Lung (tissue), 12 donors: ENCODE results near the gene C1orf35. TPM values are rescaled to one million over a fixed set of nuclear protein-coding genes. Genes with fewer than 3 reads are reported as not detected.
"Not testable (repeated sequence)": the region's sequence is repeated elsewhere in the genome, so short reads cannot be mapped to it uniquely, and the experiment has no call there.

Experiments used
- ATAC-seq: fragments of 200-7000 bp; cut with Tn5 transposase; one replicate; pipeline ENCODE4 v1.9.1; 2020; ENCODE audit warnings: moderate number of reproducible peaks; ENCODE audit not compliant: insufficient read depth, low FRiP score
- DNase-seq, 3 donors: peaks; one replicate each; pipeline ENCODE4 v3.0.0-alpha.2; 2013 to 2017
- H3K27ac ChIP-seq, 2 donors: one replicate each; pipeline ENCODE4 v1.5.1; 2013; ENCODE audit warnings: mild to moderate bottlenecking in 2 of 2, moderate library complexity in 2 of 2, control low read depth in 1 of 2, inconsistent platforms in 1 of 2, low read depth in 1 of 2, low read length in 1 of 2
- H3K27me3 ChIP-seq, 3 donors: one replicate each; pipeline ENCODE4 v1.5.1; 2013; ENCODE audit warnings: low read length in 2 of 3; ENCODE audit not compliant: control insufficient read depth in 3 of 3, insufficient read depth in 3 of 3
- H3K36me3 ChIP-seq, 4 donors: one replicate each; pipeline ENCODE4 v1.5.1; 2013; ENCODE audit warnings: low read length in 4 of 4, mild to moderate bottlenecking in 1 of 4, moderate library complexity in 1 of 4; ENCODE audit not compliant: control insufficient read depth in 4 of 4, insufficient read depth in 4 of 4
- H3K4me1 ChIP-seq, 5 donors: one replicate each; pipeline ENCODE4 v1.5.1; 2013; ENCODE audit warnings: low read length in 5 of 5, mild to moderate bottlenecking in 2 of 5, moderate library complexity in 1 of 5; ENCODE audit not compliant: control insufficient read depth in 5 of 5, insufficient read depth in 5 of 5
- H3K4me3 ChIP-seq: one replicate; pipeline ENCODE4 v1.5.1; 2013; ENCODE audit warnings: mild to moderate bottlenecking, control low read depth, moderate library complexity
- H3K9ac ChIP-seq, 2 donors: one replicate each; pipeline ENCODE4 v1.5.1; 2013; ENCODE audit warnings: low read length in 2 of 2, control low read depth in 1 of 2; ENCODE audit not compliant: insufficient read depth in 1 of 2
- H3K9me3 ChIP-seq, 4 donors: one replicate each; pipeline ENCODE4 v1.5.1; 2013; ENCODE audit warnings: low read length in 3 of 4, mild to moderate bottlenecking in 1 of 4, moderate library complexity in 1 of 4; ENCODE audit not compliant: control insufficient read depth in 4 of 4, insufficient read depth in 3 of 4
- WGBS, 2 donors: extraction: QIAGEN DNeasy Blood & Tissue Kit; methylation state at CpG; one replicate each; pipeline ENCODE4 v1.1.7; 2013; 5-methylcytosine and 5-hydroxymethylcytosine counted together
- polyA plus RNA-seq, 2 donors: library from polyadenylated mRNA; stranded (reverse); fragments of 200-250 nt; gene quantifications; one replicate each; pipeline ENCODE4 v1.2.1, GENCODE V29; 2013
- total RNA-seq, 2 donors: library from RNA; depleted of rRNA in 1 of 2; stranded (reverse); fragments of >200 nt in 1 of 2; gene quantifications; one replicate each; pipeline ENCODE4 v1.2.1, GENCODE V29; 2014 to 2021
- TF ChIP-seq, protein P1 (sequence below): IDR thresholded peaks from 2 replicates; pipeline ENCODE4 v1.5.1; 2012; ENCODE audit warnings: mild to moderate bottlenecking; ENCODE audit errors: control extremely low read depth, extremely low read depth
- donor health status: control.
- donor health status: control.
- donor health status: Bipolar disorder and iron deficiency.
- donor health status: healthy.
- donor health status: DM: yes; HTN: yes; CAD: no.

The C1orf35 gene
- total and polyA plus RNA-seq, 4 donors = 9.1 to 19.9 (median 15.0) TPM

DNA sequence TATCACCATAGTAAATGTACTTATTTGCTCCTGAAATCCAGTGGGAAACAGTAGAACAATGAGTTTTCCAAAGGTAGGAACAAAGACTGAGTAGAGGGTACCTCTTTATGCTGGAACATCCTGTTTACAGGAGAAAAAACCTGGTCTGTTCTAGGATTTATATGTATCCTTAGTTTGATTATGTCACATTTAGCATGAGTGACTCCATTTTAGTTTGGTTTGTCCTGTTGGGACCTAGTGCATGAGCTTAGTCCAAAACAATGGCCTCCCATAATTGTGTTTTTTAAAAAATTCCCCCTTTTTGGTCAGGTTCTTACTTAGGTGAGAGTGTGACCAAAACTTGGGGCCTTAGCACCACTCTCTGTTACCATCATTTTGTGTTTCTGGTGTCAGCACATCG, 9.5 kb upstream of the C1orf35 start:
- ATAC-seq (no peak), DNase-seq (no peak)
- Histone ChIP-seq H3K9ac (no peak overlapping the region), H3K4me1 (peaks cover 0 to 18% (median 0%) of the 10 kb centered on the region in 5 donors), H3K27me3 (no peaks in the 10 kb centered on the region), H3K27ac (no peak overlapping the region), H3K9me3 (no peaks in the 10 kb centered on the region), H3K4me3 (no peak overlapping the region), H3K36me3 (peaks cover 0 to 4% (median 0%) of the 10 kb centered on the region in 4 donors)
- 85 to 93% methylated on average over 1 of the region's 1 CpG for WGBS, 2 donors
- TF ChIP-seq, protein P1, sequence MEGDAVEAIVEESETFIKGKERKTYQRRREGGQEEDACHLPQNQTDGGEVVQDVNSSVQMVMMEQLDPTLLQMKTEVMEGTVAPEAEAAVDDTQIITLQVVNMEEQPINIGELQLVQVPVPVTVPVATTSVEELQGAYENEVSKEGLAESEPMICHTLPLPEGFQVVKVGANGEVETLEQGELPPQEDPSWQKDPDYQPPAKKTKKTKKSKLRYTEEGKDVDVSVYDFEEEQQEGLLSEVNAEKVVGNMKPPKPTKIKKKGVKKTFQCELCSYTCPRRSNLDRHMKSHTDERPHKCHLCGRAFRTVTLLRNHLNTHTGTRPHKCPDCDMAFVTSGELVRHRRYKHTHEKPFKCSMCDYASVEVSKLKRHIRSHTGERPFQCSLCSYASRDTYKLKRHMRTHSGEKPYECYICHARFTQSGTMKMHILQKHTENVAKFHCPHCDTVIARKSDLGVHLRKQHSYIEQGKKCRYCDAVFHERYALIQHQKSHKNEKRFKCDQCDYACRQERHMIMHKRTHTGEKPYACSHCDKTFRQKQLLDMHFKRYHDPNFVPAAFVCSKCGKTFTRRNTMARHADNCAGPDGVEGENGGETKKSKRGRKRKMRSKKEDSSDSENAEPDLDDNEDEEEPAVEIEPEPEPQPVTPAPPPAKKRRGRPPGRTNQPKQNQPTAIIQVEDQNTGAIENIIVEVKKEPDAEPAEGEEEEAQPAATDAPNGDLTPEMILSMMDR = no peak

DNA sequence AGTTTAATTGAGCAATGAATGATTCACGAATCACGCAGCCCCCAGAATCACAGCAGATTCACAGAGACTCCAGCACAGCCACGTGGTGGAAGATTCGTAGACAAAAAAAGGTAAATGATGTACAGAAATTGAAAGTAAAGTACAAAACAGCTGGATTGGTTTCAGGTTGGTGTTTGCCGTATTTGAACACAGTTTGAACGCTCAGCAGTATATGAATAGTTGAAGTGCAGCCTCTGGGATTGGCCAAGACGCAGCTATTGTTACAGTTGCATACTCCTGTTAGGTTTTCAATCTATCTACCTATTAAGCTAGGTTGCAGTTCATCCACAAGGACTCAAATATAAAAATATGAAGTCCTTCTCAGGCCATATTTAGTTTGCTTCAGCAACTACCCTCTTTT, 9.0 kb upstream of the C1orf35 start:
- ATAC-seq = no peak
- TF ChIP-seq, protein P1 = no peak
- Histone ChIP-seq H3K4me1 (peaks cover 0 to 18% (median 0%) of the 10 kb centered on the region in 5 donors), H3K9ac (no peak overlapping the region), H3K27me3 (no peaks in the 10 kb centered on the region), H3K36me3 (peaks cover 0 to 4% (median 0%) of the 10 kb centered on the region in 4 donors), H3K4me3 (no peak overlapping the region), H3K27ac (no peak overlapping the region), H3K9me3 (no peaks in the 10 kb centered on the region)
- WGBS, 2 donors = 92% methylated on average over 7 of the region's 7 CpGs
- no peak for DNase-seq

DNA sequence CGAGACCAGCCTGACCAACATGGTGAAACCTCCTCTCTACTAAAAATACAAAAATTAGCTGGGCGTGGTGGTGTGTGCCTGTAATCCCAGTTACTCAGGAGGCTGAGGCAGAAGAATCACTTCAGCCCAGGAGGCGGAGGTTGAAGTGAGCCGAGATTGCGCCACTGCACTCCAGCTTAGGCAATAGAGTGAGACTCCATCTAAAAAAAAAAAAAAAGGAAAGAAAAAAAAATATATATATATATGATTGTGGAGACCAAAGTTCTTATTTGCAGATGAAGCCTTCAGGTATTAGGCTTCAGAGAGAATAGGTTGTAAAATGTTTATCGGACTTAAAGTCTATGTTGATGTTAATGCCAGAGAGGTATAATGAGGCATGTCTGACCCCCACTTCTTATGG, 8.2 kb upstream of the C1orf35 start:
- not testable (repeated sequence) for H3K4me3 ChIP-seq, ATAC-seq, H3K27me3 ChIP-seq, H3K27ac ChIP-seq, DNase-seq, H3K9ac ChIP-seq, H3K9me3 ChIP-seq, H3K36me3 ChIP-seq
- peaks cover 0 to 18% (median 0%) of the 10 kb centered on the region in 5 donors for H3K4me1 ChIP-seq
- 77 to 87% methylated on average over 6 of the region's 6 CpGs for WGBS, 2 donors

DNA sequence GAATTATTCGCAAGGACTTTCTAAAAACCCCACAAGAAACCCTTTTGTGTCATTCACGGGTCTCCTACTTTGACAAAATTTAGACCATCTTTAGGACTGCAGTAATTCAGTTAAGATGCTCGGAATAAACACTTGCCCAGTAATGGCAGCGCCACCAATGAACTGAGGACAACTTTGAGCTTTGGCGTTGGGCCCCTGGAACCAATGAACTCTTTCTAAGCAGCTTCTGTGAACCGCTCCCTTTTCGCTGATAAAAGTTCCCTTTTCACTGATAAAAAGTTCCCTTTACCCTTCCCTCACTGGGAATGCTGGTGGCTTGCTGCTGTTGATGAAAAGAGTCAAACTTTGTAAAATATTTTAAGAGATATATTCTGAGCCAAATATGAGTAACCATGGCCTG, 7.4 kb upstream of the C1orf35 start:
- Histone ChIP-seq H3K27me3 (no peaks in the 10 kb centered on the region), H3K27ac (no peak overlapping the region), H3K4me3 (no peak overlapping the region), H3K9ac (no peak overlapping the region), H3K36me3 (peaks cover 0 to 14% (median 4%) of the 10 kb centered on the region in 4 donors), H3K4me1 (peaks cover 0 to 18% (median 0%) of the 10 kb centered on the region in 5 donors), H3K9me3 (no peaks in the 10 kb centered on the region)
- no peak for ATAC-seq
- WGBS, 2 donors = 86 to 95% methylated on average over 7 of the region's 7 CpGs
- TF ChIP-seq, protein P1 = no peak
- no peak for DNase-seq
